NCI-H1694 (cell line): ENCODE measurements around the gene PCMT1.
"Not testable (repeated sequence)": the region's sequence is repeated elsewhere in the genome, so short reads cannot be mapped to it uniquely, and the experiment has no call there.

Experiments
- DNase-seq: peaks from one replicate; lab custom pipeline; 2025; lab: John Stamatoyannopoulos, UW

The PCMT1 gene

DNA sequence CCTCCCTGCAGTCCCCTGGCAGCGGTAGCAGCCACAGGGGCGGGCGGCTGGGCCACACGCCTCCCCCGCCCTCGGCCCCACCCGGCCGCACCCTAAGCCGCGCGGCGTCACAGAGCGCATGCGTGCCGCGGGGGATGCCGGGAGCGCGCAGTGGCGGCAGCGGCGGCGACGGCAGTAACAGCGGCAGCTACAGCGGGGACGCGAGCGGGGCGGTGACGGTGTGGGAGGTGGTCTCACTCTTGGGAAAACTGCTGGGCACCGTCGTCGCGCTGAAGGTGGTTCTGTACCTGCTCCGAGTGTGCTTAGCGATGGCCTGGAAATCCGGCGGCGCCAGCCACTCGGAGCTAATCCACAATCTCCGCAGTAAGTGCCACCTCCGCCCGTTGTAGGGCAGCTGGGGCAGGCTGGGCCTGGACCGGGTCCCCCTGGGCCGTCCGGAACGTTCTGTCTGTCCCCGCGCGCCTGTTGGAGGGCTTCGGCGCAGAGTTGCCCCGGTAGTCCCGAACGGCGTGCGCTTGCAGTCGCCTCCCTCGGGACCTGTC, at the start of gene PCMT1:
Gene PCMT1 (plus strand): TSS at position 148 of the 542 bp plus-strand sequence. CDS start 161 bp downstream, at position 309.
- peak; percentile 65 for DNase-seq

DNA sequence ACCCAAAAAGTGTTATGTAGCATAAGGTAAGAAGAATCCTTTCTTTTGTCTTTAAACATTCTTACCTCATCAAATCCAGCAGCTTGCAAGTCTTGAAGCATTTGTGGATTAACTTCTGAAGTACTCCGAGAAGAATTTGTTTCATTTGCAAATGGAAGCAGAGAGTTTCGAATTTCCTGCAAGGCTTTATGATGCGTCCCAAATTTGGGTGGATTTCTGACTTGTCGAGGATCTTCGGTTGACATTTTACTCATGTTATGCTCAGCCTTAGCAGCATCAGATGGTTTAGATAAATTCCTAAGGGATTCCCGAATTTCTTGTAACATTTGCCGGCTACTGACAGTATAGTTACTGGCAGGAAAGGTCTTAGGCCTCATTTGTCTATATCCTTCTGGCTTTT, 47.8 kb upstream of the PCMT1 start:
- DNase-seq: no peak

DNA sequence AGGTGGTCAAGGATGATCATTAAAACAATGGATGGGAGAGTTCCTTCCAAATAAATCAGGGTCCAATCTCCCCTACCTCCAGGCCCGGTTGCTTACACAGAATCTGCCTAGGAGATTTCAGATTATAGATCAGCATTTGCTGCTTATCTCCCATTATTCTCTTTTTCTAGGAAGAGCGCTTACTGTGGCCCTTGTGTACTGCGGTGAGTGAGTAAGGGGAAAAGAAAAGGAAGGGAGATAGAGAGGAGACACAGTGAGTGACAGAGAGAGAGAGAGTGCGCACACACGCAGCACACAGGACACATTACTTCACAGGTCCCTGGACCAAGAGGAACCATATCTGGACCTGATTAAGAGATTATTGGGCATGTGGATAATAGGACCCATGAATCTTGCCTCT, 37.8 kb upstream of the PCMT1 start:
- no peak for DNase-seq

DNA sequence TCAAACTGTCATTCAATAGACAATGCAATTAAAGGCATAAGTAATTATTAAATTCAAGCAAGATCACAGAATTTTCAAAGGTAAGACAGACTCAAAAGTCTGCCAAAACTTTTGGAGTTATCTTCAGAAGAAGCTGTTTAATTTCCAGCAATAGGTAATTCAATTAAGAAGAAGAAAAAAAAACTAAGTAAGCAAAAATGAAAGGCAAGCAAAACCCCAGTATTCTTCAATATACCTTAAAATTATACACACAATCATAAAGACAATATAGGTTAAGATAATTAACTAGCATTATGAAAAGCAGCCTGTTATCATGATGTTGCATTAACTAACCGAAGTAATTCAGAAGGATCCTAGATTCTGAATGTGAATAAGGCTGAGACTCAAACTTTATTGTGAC, 35.1 kb upstream of the PCMT1 start:
- DNase-seq: no peak

DNA sequence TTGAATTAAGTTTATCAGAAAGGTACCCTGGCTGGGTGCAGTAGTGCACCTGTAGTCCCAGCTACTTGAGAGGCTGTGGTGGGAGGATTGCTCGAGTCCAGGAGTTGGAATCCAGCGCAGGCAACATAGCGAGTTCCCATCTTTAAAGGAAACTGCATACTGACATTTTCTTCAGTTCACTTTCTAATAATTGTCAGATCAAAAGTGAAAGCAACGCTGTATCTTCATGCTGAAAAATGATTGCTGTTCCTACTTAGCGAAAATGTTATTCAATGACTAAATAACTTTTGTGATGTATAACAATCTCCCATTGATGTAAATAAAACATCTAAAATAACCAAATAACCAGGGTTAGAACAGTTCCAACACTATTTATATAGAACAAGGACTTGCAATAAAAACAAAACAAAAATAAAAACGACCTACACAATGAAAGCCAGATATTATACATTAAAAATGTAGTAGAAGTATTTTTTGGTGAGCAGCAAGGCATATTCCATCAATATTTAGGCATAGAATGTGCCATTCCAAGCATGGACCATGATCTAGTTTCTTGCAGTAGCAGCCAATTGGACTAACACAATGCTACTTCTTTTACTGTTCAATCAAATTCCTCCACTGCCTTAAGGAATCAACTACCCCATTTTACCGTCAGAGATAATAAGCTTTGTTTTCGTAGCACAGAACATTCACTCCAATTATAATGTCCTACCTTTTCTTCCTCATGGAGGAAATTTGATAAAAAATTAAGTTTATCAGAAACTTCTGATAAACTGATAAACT, 33.2 kb upstream of the PCMT1 start:
- DNase-seq: no peak

DNA sequence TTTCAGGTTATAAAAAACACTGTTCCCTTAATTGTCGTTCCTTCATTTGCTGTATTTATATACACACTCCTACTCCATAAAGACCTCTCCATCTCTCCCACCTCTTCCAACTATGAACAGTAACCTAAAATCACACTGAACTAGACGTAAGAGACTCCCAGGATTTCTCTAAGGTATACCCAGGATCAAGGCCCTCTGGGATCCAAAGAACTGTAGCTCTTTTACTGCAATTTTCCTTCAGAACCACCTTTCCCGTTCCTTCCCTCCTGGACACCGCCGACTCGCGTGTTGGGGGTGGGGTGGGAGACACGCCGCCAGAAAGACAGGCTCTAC, 32.3 kb upstream of the PCMT1 start:
- DNase-seq: no peak

DNA sequence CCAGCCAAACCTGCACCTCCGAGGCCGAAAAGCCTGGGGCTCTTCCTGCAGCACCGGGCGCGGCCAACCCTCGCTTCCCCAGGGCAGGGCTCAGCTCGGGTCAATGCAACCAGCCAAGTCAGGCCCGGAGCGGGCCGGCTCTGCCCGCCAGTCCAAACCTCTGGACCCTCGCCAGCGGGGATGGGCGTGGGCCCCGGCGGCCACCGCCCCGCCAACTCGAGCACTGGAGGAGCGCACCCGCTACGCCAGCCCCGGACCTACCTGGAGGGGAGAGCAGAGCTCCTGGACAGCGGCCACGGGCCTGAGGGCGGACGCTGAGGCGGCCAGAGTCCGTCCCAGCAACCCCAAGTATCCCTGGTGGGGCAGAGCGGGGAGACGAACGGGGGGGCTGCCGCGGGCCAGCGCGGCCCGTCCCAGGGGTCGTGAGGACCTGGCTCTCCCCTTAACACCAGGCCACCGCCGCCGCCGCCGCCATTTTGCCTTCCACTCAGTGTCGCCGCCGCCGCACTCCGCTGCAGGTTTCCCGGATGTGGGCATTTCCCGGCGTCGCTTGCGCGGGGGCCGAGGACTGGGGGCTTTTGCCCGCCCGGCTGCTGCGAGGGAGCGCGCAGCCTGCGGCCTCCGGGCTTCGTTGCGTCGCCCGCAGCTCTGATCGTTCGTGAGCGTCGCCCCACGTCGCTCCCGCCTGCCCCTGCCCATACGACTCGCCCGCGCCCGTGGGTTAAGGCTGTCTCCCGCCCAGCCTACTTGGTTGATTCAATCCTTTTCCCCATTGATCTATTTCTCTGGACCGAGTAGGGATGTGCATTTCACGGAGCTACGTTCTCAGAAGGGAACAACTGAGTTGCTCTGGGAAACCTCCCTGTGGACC, 31.7 kb upstream of the PCMT1 start, which contains the start of gene LATS1:
Gene LATS1 (minus strand): TSS at position 514 of the 871 bp plus-strand sequence. CDS start 15,975 bp downstream, outside the sequence.
- DNase-seq: peak; percentile 42

DNA sequence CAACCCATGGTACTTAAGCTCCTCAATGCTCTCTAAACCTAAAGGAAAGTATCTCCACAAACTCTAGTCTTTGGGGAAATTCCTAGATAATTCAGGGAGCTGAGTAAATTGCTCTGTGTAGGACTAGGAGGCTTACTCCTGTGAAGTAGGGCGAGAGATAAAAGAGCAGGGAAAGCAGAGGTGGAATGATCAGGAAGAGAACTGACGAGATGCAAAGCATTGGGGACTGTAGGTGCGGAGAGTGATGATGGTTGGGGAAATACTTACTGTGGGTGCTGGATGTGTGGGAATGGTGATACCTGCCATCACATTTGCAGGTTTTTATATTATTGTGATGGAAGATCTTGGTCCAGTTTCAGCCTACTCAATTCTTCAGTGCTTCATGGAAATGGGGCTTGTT, 30.0 kb upstream of the PCMT1 start:
- no peak for DNase-seq

DNA sequence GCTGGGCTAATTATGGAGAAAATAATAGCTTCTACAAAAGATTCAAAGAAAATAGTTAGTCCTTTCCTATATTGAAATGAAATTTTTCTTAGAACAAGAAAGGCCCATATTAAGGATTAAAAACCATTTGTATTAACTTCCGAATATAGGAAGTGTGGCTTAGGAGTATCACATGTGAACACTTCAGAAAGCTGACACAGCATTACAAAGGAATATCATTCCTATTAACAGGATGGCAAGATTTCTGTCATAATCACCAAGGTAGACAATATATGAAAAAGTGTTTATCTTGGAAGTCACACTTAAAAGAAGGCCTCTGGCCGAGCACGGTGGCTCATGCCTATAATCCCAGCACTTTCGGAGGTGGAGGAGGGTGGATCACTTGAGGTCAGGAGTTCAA, 26.3 kb upstream of the PCMT1 start:
- DNase-seq: no peak

DNA sequence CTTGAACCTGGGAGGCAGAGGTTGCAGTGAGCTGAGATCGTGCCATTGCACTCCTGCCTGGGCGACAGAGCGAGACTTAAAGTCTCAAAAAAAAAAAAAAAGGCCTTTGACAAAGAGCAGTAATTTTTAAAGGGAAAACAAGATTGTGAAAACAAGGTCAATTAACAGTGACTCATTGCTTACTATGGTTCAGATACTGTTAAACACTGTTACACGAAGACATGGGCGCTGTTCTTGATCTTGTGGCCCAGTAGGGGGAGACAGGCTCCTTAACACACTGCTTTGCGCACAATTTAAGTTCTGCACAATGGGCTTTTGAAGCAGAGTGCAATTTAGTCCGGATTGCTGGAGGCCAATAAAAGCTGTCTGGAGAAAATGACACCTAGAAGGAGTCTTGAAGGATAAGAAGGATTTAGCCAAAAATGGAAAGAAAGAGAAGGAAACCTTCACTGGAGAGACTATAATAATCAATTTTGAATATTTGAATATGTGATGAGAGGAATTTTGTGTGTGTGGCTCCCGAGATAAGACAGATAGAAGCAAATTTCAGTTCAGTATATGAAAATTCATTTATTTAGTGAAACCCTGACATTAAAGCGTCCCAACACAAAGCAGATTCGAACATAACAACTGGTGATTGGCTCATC, 25.6 kb upstream of the PCMT1 start:
- peak; percentile 8 for DNase-seq

DNA sequence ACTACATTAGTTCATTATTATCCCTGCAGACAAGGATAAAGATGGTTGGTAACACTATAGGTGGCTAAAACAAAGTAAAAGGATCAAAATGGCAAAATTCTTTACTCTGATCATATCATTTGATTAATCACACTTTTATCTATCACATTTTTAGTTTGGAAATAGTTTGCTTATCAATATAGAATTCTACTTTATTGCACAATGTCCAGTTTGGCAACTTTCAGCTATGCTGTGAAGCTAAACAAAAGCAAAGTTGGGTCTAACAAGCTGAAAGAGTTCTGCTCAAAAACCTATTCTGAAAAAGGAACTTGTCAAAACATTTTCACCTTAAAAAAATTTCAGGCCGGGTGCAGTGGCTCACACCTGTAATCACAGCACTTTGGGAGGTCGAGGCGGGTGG, 23.8 kb upstream of the PCMT1 start:
- no peak for DNase-seq

DNA sequence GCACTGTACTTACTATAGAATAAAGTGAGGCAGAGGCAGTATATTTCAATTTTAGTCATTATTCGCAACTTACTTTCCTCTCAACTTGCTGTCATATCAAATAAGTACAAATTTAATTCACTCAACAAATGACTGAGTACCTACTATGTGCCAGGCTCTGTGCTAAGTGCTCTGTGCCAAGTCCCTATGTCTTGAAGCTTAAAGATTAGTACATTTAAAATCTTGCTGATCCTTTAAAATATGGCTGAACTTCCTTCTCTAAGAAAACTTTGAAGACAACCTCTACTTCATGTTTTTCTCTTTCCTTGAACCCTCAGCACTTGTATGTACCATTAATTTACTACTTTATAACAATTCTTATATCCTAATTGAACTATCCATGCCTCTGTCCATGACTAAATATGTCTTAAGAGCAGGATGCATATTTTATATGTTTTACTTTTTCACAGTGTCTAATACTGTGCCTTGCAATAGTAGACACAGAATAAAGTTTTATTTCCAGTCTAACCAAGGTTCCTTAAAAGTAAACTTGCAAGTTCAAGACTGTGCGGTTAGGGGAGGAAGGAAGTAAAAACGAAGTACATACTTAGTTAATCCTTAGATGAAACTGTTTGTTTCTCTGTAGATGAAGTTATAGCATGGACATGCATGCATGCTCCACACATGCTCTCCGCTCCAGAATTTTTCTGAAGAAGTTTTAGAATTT, 21.6 kb upstream of the PCMT1 start:
- no peak for DNase-seq

DNA sequence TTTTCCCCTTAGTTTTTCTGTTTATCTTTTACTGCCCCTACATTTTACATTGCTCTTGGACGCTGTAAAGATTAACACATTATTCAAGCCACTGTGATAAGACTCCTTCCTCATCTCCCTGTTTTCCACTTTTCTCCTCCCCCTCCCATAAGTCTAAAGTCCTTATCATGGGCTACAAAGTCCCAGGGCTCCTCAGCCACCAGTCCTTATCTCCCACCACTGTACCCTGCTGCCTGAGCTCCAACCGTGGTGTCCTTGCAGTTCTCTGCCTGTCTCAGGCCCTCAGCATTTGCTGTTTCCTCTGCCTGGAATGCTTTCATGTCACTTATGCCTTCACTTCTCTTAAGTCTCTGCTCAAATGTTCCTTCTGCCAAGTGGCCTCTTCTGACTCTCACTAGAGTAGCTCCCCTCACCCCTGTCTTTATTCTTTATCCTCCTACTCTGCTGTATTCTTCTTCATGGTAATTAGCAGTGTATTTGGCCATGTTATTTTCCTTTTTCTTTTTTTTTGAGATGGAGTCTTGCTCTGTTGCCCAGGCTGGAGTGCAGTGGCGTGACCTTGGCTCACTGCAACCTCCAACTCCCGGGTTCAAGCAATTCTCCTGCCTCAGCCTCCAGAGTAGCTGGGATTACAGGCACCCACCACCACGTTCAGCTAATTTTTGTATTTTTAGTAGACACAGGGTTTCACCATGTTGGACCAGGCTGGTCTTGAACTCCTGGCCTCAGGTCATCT, 20.9 kb upstream of the PCMT1 start:
- no peak for DNase-seq

DNA sequence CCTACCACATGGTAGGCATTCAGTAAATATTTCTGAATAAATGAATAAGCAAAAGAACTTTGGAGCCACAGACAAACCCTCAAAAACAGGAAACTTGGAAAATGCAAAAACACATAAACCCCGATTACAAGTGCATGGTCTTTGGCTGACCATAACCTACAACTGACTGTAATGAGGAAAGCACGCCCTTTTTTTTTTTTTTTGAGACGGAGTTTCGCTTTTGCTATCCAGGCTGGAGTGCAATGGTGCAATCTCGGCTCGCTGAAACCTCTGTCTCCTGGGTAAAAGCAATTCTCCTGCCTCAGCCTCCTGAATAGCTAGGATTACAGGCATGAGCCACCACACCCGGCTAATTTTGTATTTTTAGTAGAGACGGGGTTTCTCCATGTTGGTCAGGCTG, 19.7 kb upstream of the PCMT1 start:
- DNase-seq: no peak

DNA sequence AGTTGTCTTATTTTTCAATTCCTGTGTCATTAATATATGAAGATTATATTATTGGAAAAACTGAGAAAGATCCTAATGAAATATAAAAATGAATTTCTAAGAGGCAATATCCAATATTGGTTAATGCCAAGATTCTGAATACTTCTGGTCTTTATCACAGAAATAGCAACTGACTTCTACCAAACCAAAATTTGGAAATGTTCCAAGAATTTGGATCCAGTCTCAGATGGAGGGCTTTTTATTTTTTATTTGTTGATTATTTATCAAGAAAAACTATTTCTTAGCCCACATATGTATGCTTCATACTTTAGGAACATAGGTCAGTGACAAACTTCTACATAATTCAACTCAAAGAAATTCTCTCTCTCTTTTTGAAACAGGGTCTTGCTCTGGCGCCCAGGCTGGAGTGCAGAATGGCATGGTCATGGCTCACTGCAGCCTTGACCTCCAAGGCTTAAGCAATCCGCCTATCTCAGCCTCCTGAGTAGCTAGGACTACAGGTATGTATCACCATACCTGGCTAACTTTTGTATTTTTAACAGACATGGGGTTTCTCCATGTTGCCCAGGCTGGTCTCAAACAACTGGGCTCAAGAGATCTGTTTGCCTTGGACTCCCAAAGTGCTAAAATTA, 16.3 kb upstream of the PCMT1 start:
- DNase-seq: no peak

DNA sequence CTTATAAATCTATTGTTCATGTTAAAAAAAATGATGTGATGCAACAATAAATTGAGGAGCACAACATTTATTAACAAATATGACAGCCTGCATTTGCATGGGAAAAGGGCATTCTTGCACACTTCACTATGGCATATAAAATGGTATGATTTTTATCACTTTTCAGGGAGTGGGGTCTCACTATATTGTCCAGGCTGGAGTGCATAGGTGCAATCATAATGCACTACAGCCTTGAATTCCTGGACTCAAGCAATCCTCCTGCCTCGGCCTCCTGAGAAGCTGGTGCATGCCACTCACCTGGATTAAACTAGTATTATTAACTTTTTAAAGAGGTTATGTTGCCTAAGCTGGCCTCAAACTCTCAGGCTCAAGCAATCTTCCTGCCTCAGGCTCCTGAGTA, 14.6 kb upstream of the PCMT1 start:
- no peak for DNase-seq

DNA sequence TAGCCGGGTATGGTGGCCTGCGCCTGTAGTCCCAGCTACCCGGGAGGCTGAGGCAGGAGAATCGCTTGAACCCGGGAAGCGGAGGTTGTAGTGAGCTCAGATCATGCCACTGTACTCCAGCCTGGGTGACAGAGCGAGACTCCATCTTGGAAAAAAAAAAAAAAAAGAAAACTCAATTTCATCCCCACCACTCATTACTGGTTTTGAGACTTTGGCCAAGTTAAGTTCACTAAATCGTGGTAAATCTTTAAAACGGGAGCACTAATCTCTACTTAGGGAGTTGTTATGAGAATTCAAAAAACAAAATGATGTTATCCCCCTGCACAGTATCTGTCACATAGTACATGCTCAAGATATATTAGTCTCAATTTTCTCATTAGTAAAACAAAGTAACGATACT, 4.3 kb upstream of the PCMT1 start:
- DNase-seq: not testable (repeated sequence)

DNA sequence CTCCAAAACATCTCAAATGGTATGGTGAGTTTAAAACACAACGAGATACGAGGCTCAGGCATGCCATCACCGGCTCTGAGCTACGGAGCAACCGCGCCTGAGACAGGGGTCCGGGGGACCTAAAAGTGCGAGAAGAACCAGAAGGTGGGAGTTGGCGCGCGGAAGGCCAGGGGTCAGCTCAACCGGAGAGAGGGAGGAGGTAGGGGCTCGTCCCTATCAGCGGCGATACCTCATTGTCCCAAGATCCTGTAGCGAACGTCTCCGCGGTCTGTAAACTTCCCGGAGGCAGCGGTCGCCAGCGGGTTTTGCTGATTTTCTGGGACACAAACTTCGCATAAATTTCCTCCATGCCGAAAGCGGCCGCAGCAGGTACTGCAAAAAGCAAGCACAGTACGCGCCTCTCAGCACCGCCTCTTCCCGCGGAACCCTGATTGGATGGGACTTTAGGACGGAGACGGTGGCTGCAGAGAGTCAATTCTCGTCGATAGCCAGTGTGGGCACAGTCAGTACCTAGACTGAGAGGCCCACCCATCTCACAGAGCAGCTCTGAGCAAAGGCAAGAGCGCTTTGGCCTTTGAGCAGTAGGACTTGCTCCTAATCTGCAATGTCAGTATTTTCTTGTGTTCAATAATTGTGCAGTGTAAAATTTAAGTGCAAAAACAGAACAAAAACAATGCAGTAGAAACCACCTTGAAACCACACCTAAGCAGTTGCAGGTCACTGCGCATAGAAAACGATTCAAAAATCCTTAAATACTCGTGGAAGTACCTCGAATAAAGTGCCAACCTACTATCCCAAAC, 3.2 kb upstream of the PCMT1 start, which contains the start of gene NUP43:
Gene NUP43 (minus strand): TSS at position 383 of the 800 bp plus-strand sequence. CDS start 34 bp downstream, at position 349.
- peak; percentile 82 for DNase-seq

DNA sequence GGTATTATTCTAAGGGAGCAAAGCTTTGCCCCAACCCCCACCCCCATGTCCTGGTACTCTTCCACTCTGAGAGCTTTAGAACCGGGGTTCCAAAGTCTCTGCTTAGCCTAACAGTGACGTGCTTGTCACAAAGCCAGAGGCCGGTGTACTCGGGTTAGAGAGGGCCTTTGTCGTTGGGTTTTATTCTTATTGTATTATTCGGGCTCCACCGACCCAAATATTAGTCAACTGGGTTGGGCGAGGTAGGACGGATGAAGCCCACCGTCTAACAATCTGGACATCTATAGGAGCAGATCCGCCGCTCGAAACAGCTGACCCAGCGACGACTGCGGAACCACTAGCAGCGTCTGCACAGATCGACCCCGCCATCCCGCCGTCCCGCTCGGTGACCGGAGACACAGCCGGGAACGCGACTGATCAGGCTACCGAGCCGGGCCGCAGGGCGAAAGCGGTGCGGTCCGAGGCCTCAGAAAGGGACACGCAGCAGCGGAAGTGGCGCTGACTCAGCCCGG, 403 bp upstream of the PCMT1 start:
- DNase-seq: not testable (repeated sequence)
